Body of pancreas (tissue), 4 donors: ENCODE measurements around the gene TUFT1.

Experiments
- CTCF ChIP-seq, 7 experiments: fragments of 450-650 bp in 4 of 7; fragments of 200-600 bp in 3 of 7; sonication (generic) in 3 of 7; IDR thresholded peaks; one replicate each; pipeline ENCODE4 v1.5.1; 2016 to 2019; ENCODE audit warnings: antibody characterized with exemption in 7 of 7
- POLR2A ChIP-seq, 3 donors: fragments of 450-650 bp; IDR thresholded peaks; one replicate each; pipeline ENCODE4 v1.6.1; 2016; ENCODE audit warnings: antibody characterized with exemption in 3 of 3, mild to moderate bottlenecking in 2 of 3

DNA sequence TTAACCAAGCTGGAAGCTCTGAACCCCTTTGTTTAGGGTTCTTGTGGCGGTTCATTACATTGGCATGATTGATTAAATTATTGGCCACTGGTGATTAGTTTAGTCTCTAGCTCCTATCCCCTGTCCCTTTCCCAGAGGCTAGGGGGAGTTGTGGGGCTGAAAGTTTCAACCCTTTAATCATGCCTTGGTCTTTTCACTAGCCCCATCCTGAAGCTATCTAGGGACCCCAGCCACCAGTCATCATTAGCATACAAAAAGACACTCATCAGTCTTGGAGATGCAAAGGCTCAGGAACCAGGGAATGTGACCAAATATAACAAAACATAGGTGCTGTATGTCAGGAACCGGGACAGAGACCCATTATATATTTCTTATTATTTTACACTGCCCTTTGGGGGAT is 37.1 kb downstream of the TUFT1 start:
- TF ChIP-seq CTCF (IDR thresholded peaks at IDR 0.05) (no peak), POLR2A (IDR thresholded peaks at IDR 0.05) (no peak)
